GM23338 (cell line): ENCODE measurements around the gene RILPL1. TPM values are rescaled to one million over a fixed set of nuclear protein-coding genes. Genes with fewer than 3 reads are reported as not detected.

Source experiments
- ATAC-seq: fragments of 200-7000 bp; cut with Tn5 transposase; 3 replicates; pipeline ENCODE4 v1.9.1; 2020
- DNase-seq: peaks from one replicate; pipeline ENCODE4 v3.0.0-alpha.2; 2015; ENCODE audit warnings: low spot score
- H2AFZ ChIP-seq: fragments of 200-600 bp; sonication (generic); 2 replicates; pipeline ENCODE4 v1.8.0; 2016; ENCODE audit warnings: antibody characterized with exemption, mild to moderate bottlenecking, moderate library complexity
- H3F3A ChIP-seq: fragments of 200-600 bp; sonication (generic); replicated peaks from 2 replicates; pipeline ENCODE4 v1.8.0; 2017; ENCODE audit warnings: antibody characterized with exemption, mixed run types, low read depth
- H3K27ac ChIP-seq: fragments of 200-600 bp; sonication (generic); 2 replicates; pipeline ENCODE4 v1.6.1; 2016; ENCODE audit warnings: low read depth
- H3K27me3 ChIP-seq: fragments of 200-600 bp; sonication (generic); 2 replicates; pipeline ENCODE4 v1.8.0; 2016; ENCODE audit warnings: mild to moderate bottlenecking, mixed run types, moderate library complexity; ENCODE audit not compliant: insufficient read depth
- H3K36me3 ChIP-seq: fragments of 200-600 bp; sonication (generic); 2 replicates; pipeline ENCODE4 v1.8.0; 2016; ENCODE audit warnings: mild to moderate bottlenecking; ENCODE audit not compliant: insufficient read depth
- H3K4me1 ChIP-seq: fragments of 200-600 bp; sonication (generic); 2 replicates; pipeline ENCODE4 v1.8.0; 2016; ENCODE audit warnings: mild to moderate bottlenecking, moderate library complexity; ENCODE audit not compliant: insufficient read depth
- H3K4me2 ChIP-seq: fragments of 200-600 bp; sonication (generic); 2 replicates; pipeline ENCODE4 v1.7.1; 2017; ENCODE audit warnings: mixed run types
- H3K4me3 ChIP-seq: fragments of 200-600 bp; sonication (generic); 2 replicates; pipeline ENCODE4 v1.6.1; 2016; ENCODE audit warnings: mixed run types
- H3K79me2 ChIP-seq: fragments of 200-600 bp; sonication (generic); replicated peaks from 2 replicates; pipeline ENCODE4 v1.8.0; 2017; ENCODE audit warnings: mild to moderate bottlenecking; ENCODE audit not compliant: insufficient read depth
- H3K9me2 ChIP-seq: fragments of 200-600 bp; sonication (generic); 2 replicates; pipeline ENCODE4 v1.8.0; 2017; ENCODE audit not compliant: insufficient read depth
- H4K20me1 ChIP-seq: fragments of 200-600 bp; sonication (generic); replicated peaks from 2 replicates; pipeline ENCODE4 v1.8.0; 2017; ENCODE audit warnings: mild to moderate bottlenecking; ENCODE audit not compliant: insufficient read depth
- H3K27ac Mint-ChIP-seq: 2 replicates; pipeline ENCODE4 v1.8.0; 2020; ENCODE audit warnings: inconsistent platforms, mild to moderate bottlenecking, moderate library complexity, mixed read lengths
- H3K27me3 Mint-ChIP-seq: 3 replicates; pipeline ENCODE4 v1.8.0; 2022; ENCODE audit warnings: low read depth, mild to moderate bottlenecking, moderate library complexity, mixed read lengths, inconsistent platforms; ENCODE audit not compliant: insufficient read depth, poor library complexity
- H3K36me3 Mint-ChIP-seq: 3 replicates; pipeline ENCODE4 v1.8.0; 2021; ENCODE audit warnings: low read depth, mild to moderate bottlenecking, inconsistent platforms, moderate library complexity, mixed read lengths
- H3K4me1 Mint-ChIP-seq: 3 replicates; pipeline ENCODE4 v1.8.0; 2020; ENCODE audit warnings: mild to moderate bottlenecking, inconsistent platforms, mixed read lengths
- H3K4me3 Mint-ChIP-seq: 3 replicates; pipeline ENCODE4 v1.8.0; 2021; ENCODE audit warnings: moderate library complexity, mild to moderate bottlenecking, inconsistent platforms, mixed read lengths
- H3K9me3 Mint-ChIP-seq: 3 replicates; pipeline ENCODE4 v1.8.0; 2020; ENCODE audit warnings: moderate library complexity, mild to moderate bottlenecking, inconsistent platforms, mixed read lengths
- CREB1 ChIP-seq: fragments of 250-450 bp; sonication (Bioruptor Pico); IDR thresholded peaks from 2 replicates; pipeline ENCODE4 v1.5.0; 2020; ENCODE audit warnings: low read depth, mild to moderate bottlenecking, moderate library complexity
- JUNB ChIP-seq: IDR thresholded peaks from one replicate; pipeline ENCODE4 v1.6.1; 2016; ENCODE audit warnings: antibody characterized with exemption; ENCODE audit not compliant: unreplicated experiment
- NANOG ChIP-seq: IDR thresholded peaks from 2 replicates; pipeline ENCODE4 v1.6.1; 2016; ENCODE audit warnings: antibody characterized with exemption, borderline replicate concordance
- POLR2AphosphoS5 ChIP-seq: IDR thresholded peaks from 2 replicates; pipeline ENCODE4 v1.6.1; 2016; ENCODE audit warnings: antibody characterized with exemption, low read depth
- REST ChIP-seq: IDR thresholded peaks from one replicate; pipeline ENCODE4 v1.6.1; 2018; ENCODE audit warnings: antibody characterized with exemption; ENCODE audit not compliant: unreplicated experiment
- ZNF114 ChIP-seq: fragments of 250-450 bp; sonication (Bioruptor Pico); IDR thresholded peaks from 2 replicates; pipeline ENCODE4 v1.5.0; 2020; ENCODE audit warnings: mild to moderate bottlenecking, moderate library complexity
- ZNF331 ChIP-seq: fragments of 250-450 bp; sonication (Bioruptor Pico); IDR thresholded peaks from 2 replicates; pipeline ENCODE4 v1.5.0; 2020; ENCODE audit warnings: low read depth, mild to moderate bottlenecking, moderate library complexity
- ZNF462 ChIP-seq: fragments of 250-450 bp; sonication (Bioruptor Pico); IDR thresholded peaks from 2 replicates; pipeline ENCODE4 v1.5.0; 2020; ENCODE audit warnings: mild to moderate bottlenecking, moderate library complexity
- polyA plus RNA-seq: library from polyadenylated mRNA; unstranded; fragments of >200 nt; fragmentation: Nextera tagmentation; extraction: Ambion mirVana; gene quantifications from 2 replicates; pipeline ENCODE4 v1.2.1, GENCODE V29; 2016
- total RNA-seq: library from RNA; depleted of rRNA; stranded (reverse); fragments of >200 nt; shearing (Covaris generic); gene quantifications from 2 replicates; pipeline ENCODE4 v1.2.3, GENCODE V29; 2014
- TF ChIP-seq, protein P1 (sequence below), 2 experiments: fragments of 200-600 bp in 1 of 2; sonication (generic) in 1 of 2; conservative IDR thresholded peaks; 2 replicates each; pipeline versions ENCODE4 v1.5.1 to v1.6.1; 2016 to 2017; ENCODE audit warnings: antibody characterized with exemption in 2 of 2, low read depth in 2 of 2, mild to moderate bottlenecking in 2 of 2, moderate library complexity in 1 of 2

RILPL1 gene
- total and polyA plus RNA-seq, 2 experiments from 2014 or later, result 3.9 to 7.9 TPM

DNA sequence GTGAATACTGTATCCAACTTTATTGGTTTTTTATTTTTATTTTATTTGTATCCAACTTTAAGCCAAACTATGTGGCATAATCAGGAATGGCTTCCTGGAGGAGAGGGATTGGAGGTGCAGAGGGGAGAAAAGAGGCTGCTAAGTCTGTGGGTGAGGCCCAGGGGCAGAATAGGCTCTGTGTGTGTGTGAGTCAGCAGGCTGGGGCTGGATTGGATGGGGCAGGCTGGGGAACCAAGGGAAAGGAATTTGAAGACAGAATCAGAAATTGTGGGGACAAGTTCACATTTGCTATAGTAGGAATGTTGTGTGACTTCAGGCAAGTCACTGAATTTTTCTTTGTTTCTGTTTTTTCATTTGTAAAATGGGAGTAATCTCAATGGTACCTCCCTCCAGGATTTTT lies 12.8 kb upstream of the RILPL1 start (continued):
- TF ChIP-seq ZNF331 (CRISPR knock-in tag) (no peak), POLR2AphosphoS5 (no peak), ZNF462 (CRISPR knock-in tag) (no peak)

- H3K27ac Mint-ChIP-seq, result no peak overlapping the region
- H4K20me1 ChIP-seq, result no peaks in the 10 kb centered on the region
- peaks cover 8% of the 10 kb centered on the region for H3K27me3 Mint-ChIP-seq
- H3K4me3 ChIP-seq, result no peak overlapping the region
- no peaks in the 10 kb centered on the region for H3K4me1 ChIP-seq
- no peak overlapping the region for H3K4me3 Mint-ChIP-seq
- H3K4me2 ChIP-seq, result no peak overlapping the region
- no peaks in the 10 kb centered on the region for H3K27me3 ChIP-seq
- H3K27ac ChIP-seq, result no peak overlapping the region
- no peaks in the 10 kb centered on the region for H3K79me2 ChIP-seq
- TF ChIP-seq ZNF331 (CRISPR knock-in tag) (no peak), ZNF114 (no peak), REST (no peak), NANOG (no peak), JUNB (no peak), CREB1 (CRISPR knock-in tag) (no peak)
- TF ChIP-seq, protein P1, sequence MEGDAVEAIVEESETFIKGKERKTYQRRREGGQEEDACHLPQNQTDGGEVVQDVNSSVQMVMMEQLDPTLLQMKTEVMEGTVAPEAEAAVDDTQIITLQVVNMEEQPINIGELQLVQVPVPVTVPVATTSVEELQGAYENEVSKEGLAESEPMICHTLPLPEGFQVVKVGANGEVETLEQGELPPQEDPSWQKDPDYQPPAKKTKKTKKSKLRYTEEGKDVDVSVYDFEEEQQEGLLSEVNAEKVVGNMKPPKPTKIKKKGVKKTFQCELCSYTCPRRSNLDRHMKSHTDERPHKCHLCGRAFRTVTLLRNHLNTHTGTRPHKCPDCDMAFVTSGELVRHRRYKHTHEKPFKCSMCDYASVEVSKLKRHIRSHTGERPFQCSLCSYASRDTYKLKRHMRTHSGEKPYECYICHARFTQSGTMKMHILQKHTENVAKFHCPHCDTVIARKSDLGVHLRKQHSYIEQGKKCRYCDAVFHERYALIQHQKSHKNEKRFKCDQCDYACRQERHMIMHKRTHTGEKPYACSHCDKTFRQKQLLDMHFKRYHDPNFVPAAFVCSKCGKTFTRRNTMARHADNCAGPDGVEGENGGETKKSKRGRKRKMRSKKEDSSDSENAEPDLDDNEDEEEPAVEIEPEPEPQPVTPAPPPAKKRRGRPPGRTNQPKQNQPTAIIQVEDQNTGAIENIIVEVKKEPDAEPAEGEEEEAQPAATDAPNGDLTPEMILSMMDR (conservative IDR thresholded peaks at IDR 0.05; ENCODE audit: low read depth in 2 of 2), result no peak
- H2AFZ ChIP-seq, result no peak overlapping the region
- H3K9me3 Mint-ChIP-seq, result no peaks in the 10 kb centered on the region; the same call in 2 of the 3 replicates
- H3K36me3 ChIP-seq, result no peaks in the 10 kb centered on the region
- DNase-seq, result no peak
- H3K36me3 Mint-ChIP-seq, result no peaks in the 10 kb centered on the region
- H3F3A ChIP-seq, result no peaks in the 10 kb centered on the region
- ATAC-seq, result no peak
- H3K9me2 ChIP-seq, result no peaks in the 10 kb centered on the region
- no peaks in the 10 kb centered on the region for H3K4me1 Mint-ChIP-seq
These were observed 10.0 kb upstream of the RILPL1 start for GRCh38 chr12:123543541-123543940.
